HG03175 (cell line): ENCODE results near the gene STARD13.

Experiments used
- ATAC-seq: cut with Tn5 transposase; IDR thresholded peaks from one replicate; pipeline ENCODE4 v1.9.1; 2021; ENCODE audit warnings: mild to moderate bottlenecking, moderate library complexity; ENCODE audit not compliant: unreplicated experiment

STARD13 gene, protein sequence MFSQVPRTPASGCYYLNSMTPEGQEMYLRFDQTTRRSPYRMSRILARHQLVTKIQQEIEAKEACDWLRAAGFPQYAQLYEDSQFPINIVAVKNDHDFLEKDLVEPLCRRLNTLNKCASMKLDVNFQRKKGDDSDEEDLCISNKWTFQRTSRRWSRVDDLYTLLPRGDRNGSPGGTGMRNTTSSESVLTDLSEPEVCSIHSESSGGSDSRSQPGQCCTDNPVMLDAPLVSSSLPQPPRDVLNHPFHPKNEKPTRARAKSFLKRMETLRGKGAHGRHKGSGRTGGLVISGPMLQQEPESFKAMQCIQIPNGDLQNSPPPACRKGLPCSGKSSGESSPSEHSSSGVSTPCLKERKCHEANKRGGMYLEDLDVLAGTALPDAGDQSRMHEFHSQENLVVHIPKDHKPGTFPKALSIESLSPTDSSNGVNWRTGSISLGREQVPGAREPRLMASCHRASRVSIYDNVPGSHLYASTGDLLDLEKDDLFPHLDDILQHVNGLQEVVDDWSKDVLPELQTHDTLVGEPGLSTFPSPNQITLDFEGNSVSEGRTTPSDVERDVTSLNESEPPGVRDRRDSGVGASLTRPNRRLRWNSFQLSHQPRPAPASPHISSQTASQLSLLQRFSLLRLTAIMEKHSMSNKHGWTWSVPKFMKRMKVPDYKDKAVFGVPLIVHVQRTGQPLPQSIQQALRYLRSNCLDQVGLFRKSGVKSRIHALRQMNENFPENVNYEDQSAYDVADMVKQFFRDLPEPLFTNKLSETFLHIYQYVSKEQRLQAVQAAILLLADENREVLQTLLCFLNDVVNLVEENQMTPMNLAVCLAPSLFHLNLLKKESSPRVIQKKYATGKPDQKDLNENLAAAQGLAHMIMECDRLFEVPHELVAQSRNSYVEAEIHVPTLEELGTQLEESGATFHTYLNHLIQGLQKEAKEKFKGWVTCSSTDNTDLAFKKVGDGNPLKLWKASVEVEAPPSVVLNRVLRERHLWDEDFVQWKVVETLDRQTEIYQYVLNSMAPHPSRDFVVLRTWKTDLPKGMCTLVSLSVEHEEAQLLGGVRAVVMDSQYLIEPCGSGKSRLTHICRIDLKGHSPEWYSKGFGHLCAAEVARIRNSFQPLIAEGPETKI

GRCh38 chr13:33285420-33286124 is at the start of gene STARD13:
Gene STARD13 (minus strand): TSS chr13:33285755. CDS start chr13:33285638, 117 bp downstream.
- ATAC-seq = peak; percentile 65

GRCh38 chr13:33334831-33335230 is 49.3 kb upstream of the STARD13 start:
- ATAC-seq = no peak

DNA sequence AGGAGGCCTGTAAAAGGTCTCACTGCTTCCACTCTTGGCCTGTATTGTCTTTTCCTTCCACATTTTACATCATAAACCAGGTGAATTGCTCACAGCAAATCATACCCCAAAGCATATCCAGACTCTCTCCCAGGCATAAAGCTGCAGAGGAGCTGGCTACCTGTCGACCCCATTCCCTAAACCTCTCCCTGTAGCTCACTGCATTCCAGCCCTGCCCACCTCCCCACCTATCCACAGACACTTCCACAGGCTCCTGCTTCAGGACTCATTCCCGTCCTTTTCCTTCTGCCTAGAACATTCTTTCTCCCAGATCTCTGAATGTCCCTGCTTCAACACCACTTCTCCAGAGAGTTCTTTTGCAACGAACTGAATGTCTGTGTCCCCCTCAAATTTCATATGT is 46.4 kb upstream of the STARD13 start:
- no peak for ATAC-seq

- no peak for ATAC-seq
Observed at GRCh38 chr13:33330483-33330882, 44.9 kb upstream of the STARD13 start.

GRCh38 chr13:33328701-33329100 is 43.1 kb upstream of the STARD13 start:
- no peak for ATAC-seq

- ATAC-seq = no peak
Observed at GRCh38 chr13:33326723-33327122, 41.2 kb upstream of the STARD13 start.

- ATAC-seq = no peak
Observed at GRCh38 chr13:33326246-33326645, 40.7 kb upstream of the STARD13 start.

DNA sequence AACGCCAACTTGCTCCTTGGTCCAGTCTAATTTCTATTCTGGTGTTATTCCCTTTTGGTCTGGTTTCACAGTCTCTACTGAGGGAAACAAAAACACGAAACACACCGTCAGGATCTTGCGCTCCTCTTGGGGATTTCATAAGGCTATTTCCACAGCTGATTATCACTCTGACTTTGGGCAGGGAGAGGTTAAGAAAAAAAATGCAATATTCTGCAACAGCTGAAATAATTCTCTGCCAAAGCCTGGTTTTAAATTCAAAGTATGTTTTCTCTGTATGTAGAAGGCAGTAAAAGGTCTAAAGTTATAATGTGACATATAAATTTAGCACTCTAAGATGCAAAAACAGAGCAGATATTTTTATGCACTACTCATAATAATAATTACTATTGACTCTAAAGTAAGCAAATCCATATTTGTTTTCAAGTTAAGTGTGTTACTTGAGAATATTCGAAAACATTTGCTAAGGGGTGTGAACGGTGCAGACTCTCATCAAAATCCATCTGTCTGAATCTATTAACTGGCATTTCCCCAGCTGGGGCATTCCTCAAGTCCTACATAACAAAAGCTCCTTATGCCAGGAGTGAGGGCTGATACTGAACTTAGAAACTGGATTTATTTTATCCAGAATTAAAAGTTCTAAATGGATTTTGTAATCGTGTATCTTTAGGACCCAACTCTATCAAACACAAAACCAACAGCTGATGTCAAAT is 38.4 kb upstream of the STARD13 start:
- ATAC-seq = no peak

DNA sequence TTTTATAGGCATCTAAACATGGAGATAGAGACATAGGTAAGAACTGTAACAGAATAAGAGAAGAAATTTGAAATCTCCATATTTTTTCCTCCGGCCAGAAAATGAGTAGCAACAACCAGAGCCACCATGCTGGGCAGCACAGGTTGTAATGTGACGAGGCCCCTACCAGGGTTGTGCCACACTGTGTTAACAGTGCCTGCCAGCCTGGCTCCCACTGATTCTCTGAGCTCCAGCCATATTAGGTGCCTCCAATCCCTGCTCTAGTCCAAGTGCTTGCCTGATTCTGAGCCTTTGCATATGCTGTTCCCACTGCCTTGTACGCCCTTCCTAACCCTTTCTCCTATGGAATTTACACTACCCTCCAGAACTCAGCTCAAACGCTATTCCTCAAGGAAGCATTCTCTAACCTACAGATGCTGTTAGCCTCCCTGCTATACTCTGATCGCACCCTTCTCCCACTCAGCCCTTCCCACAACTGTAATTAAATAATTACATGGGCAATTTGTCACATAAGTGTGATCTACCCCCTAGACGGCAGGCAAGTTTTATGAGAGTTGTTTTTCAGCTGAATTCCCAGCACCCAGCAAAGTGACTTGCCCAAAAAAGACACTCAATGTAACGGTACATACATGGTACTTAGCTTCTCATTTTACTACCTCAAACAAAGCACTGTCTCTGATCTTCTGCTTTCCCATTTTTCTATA is 37.6 kb upstream of the STARD13 start:
- ATAC-seq = no peak

GRCh38 chr13:33322543-33322809 is 36.9 kb upstream of the STARD13 start:
- no peak for ATAC-seq

GRCh38 chr13:33321686-33322542 is 36.4 kb upstream of the STARD13 start:
- no peak for ATAC-seq

GRCh38 chr13:33319859-33320258 is 34.3 kb upstream of the STARD13 start:
- no peak for ATAC-seq

DNA sequence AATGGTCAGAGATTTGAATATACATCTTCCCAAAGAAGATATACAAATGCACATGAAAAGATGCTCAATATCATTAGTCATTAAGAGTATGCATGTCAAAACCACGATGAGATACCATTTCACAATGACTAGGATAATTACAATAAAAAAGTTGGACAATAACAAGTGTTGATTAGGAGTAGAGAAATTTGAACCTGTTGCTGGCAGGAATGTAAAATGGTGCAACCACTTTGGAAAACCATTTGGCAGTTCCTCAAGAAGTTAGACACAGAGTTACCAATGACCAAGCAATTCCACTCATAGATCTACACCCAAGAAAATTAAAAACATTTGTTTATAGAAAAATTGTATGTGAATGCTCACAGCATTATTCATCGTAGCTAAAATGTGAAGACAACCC is 33.2 kb upstream of the STARD13 start:
- no peak for ATAC-seq

DNA sequence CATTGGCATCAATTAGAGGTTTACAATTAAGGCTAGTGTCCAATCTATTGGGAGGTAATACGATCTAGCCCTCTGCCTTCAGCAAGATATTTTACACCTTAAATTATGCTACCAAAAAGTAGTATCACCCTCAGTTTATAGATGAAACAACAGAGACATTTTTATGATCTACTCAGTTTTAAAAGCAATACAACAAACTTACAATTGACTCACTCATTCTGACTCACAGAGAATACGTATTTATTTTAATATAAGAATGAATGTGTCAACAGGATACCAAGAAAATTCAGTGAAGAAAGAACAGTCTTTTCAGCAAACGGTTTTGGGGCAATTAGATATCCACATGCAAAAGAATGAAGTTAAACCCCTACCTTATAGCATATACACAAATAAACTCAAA is 32.5 kb upstream of the STARD13 start:
- ATAC-seq = no peak

DNA sequence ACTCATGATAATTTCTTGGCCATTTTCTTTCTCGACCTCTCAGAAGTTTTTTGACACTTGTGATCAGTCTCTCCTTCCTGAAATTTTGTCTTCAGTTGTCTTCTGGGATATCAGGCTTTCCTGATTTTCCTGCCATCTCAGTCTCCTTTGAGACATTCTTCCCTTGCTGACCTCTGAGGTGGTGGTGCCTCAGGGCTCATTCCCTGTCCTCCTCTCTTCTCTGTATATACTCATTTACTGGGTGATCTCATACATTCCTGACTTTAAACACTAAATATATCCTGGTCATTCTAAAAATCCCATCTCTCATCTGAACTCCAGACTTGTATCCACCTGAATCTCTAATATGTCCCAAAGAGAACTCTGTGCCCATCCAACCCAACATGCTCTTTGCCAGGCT is 31.3 kb upstream of the STARD13 start:
- ATAC-seq = no peak

- ATAC-seq = no peak
Observed at GRCh38 chr13:33313504-33313903, 27.9 kb upstream of the STARD13 start.

GRCh38 chr13:33312861-33313212 is 27.3 kb upstream of the STARD13 start:
- no peak for ATAC-seq

GRCh38 chr13:33312150-33312860 is 26.8 kb upstream of the STARD13 start:
- no peak for ATAC-seq
